Large intestine (tissue), 12 donors: Measurements from ENCODE around the gene RGS16. TPM values are rescaled to one million over a fixed set of nuclear protein-coding genes. Genes with fewer than 3 reads are reported as not detected.
A peak's percentile ranks its signal among the peaks of the same experiment; 100 is the strongest.

ENCODE experiments used
- DNase-seq, 2 donors: peaks; one replicate each; pipeline versions ENCODE4 v3.0.0 to v3.0.0-alpha.2; 2013
- H3K27ac ChIP-seq: one replicate; pipeline ENCODE4 v1.5.1; 2013; ENCODE audit warnings: low read length
- H3K27me3 ChIP-seq: 2 replicates; pipeline ENCODE4 v1.6.1; 2013; ENCODE audit warnings: low read length; ENCODE audit not compliant: control insufficient read depth, insufficient read depth
- H3K36me3 ChIP-seq: 2 replicates; pipeline ENCODE4 v1.6.1; 2013; ENCODE audit warnings: low read length; ENCODE audit not compliant: control insufficient read depth, insufficient read depth
- H3K4me1 ChIP-seq: one replicate; pipeline ENCODE4 v1.6.1; 2013; ENCODE audit warnings: low read length; ENCODE audit not compliant: control insufficient read depth, insufficient read depth
- H3K4me3 ChIP-seq: one replicate; pipeline ENCODE4 v1.5.1; 2013; ENCODE audit warnings: low read length
- H3K9me3 ChIP-seq: one replicate; pipeline ENCODE4 v1.6.1; 2013; ENCODE audit warnings: mild to moderate bottlenecking, low read depth, low read length, moderate library complexity; ENCODE audit not compliant: control insufficient read depth
- WGBS: methylation state at CpG from one replicate; pipeline ENCODE4 v1.1.5; 2013; ENCODE audit warnings: low lambda C conversion rate; ENCODE audit not compliant: insufficient coverage; 5-methylcytosine and 5-hydroxymethylcytosine counted together
- long read RNA-seq, 11 donors: transcript quantifications; one replicate each; lab custom pipeline, GENCODE V29; 2026
- polyA plus RNA-seq: library from polyadenylated mRNA; unstranded; fragments of 120-200 nt; gene quantifications from one replicate; pipeline ENCODE4 v1.2.1, GENCODE V29; 2013

RGS16 gene
- polyA plus RNA-seq: 2.3 TPM
- long read RNA-seq, donor 1: 0 reads
- long read RNA-seq, donor 2, partial matches to known transcripts: 0 of 1 reads
- long read RNA-seq, donor 2, other reads (novel, unspliced or antisense): 0 of 1 reads
- long read RNA-seq, donor 3: 0 reads
- long read RNA-seq, donor 4: 0 reads
- long read RNA-seq, donor 5: 0 reads
- long read RNA-seq, donor 6, partial matches to known transcripts: 0 of 1 reads
- long read RNA-seq, donor 6, other reads (novel, unspliced or antisense): 0 of 1 reads
- long read RNA-seq, donor 7, partial matches to known transcripts: 0 of 2 reads
- long read RNA-seq, donor 7, other reads (novel, unspliced or antisense): 0 of 2 reads
- long read RNA-seq, donor 8, partial matches to known transcripts: 0 of 1 reads
- long read RNA-seq, donor 8, other reads (novel, unspliced or antisense): 0 of 1 reads
- long read RNA-seq, donor 9, partial matches to known transcripts: 0 of 1 reads
- long read RNA-seq, donor 9, other reads (novel, unspliced or antisense): 0 of 1 reads
- long read RNA-seq, donor 10, partial matches to known transcripts: 0 of 1 reads
- long read RNA-seq, donor 10, other reads (novel, unspliced or antisense): 0 of 1 reads
- long read RNA-seq, donor 11, partial matches to known transcripts: 0 of 2 reads
- long read RNA-seq, donor 11, other reads (novel, unspliced or antisense): 0 of 2 reads

- H3K36me3 ChIP-seq: no peaks in the 10 kb centered on the region
- H3K4me3 ChIP-seq: peak within 1 kb of the TSS; percentile 36
- peak; percentile 79 to 90 for DNase-seq
- no peaks in the 10 kb centered on the region for H3K9me3 ChIP-seq
- no CpG with 5 or more reads among the region's 44 CpGs for WGBS
- H3K27ac ChIP-seq: no peak within 1 kb of the TSS
- H3K27me3 ChIP-seq: peaks cover 39% of the 10 kb centered on the region
- peaks cover 11% of the 10 kb centered on the region for H3K4me1 ChIP-seq
Measured at GRCh38 chr1:182604175-182605164, at the start of gene RGS16. TSS of gene RGS16 (minus strand) at chr1:182604389. CDS start at chr1:182604259, 130 bp downstream.

- no peaks in the 10 kb centered on the region for H3K9me3 ChIP-seq
- H3K27me3 ChIP-seq: peaks cover 2% of the 10 kb centered on the region
- no peak overlapping the region for H3K4me3 ChIP-seq
- no peaks in the 10 kb centered on the region for H3K36me3 ChIP-seq
- DNase-seq: no peak
- no peak overlapping the region for H3K27ac ChIP-seq
- WGBS: no CpG with 5 or more reads among the region's 2 CpGs
- no peaks in the 10 kb centered on the region for H3K4me1 ChIP-seq
Measured at GRCh38 chr1:182653986-182654385, 49.8 kb upstream of the RGS16 start.

GRCh38 chr1:182652933-182653332, 48.7 kb upstream of the RGS16 start:
- H3K36me3 ChIP-seq: no peaks in the 10 kb centered on the region
- peaks cover 2% of the 10 kb centered on the region for H3K27me3 ChIP-seq
- no peaks in the 10 kb centered on the region for H3K4me1 ChIP-seq
- H3K9me3 ChIP-seq: no peaks in the 10 kb centered on the region
- WGBS: no CpG with 5 or more reads among the region's 3 CpGs
- H3K27ac ChIP-seq: no peak overlapping the region
- H3K4me3 ChIP-seq: no peak overlapping the region
- no peak for DNase-seq

GRCh38 chr1:182651339-182651724, 47.1 kb upstream of the RGS16 start:
- Histone ChIP-seq H3K27ac (no peak overlapping the region), H3K36me3 (no peaks in the 10 kb centered on the region), H3K4me3 (no peak overlapping the region), H3K4me1 (no peaks in the 10 kb centered on the region), H3K9me3 (no peaks in the 10 kb centered on the region), H3K27me3 (peaks cover 2% of the 10 kb centered on the region)
- DNase-seq: no peak
- WGBS: no CpG with 5 or more reads among the region's 3 CpGs

- Histone ChIP-seq H3K4me3 (no peak overlapping the region), H3K36me3 (no peaks in the 10 kb centered on the region), H3K27me3 (peaks cover 2% of the 10 kb centered on the region), H3K4me1 (no peaks in the 10 kb centered on the region), H3K9me3 (no peaks in the 10 kb centered on the region), H3K27ac (no peak overlapping the region)
- WGBS: 89% methylated on average over 3 of the region's 6 CpGs
- no peak for DNase-seq
Measured at GRCh38 chr1:182650678-182651338, 46.6 kb upstream of the RGS16 start.

- no peaks in the 10 kb centered on the region for H3K9me3 ChIP-seq
- no peak overlapping the region for H3K27ac ChIP-seq
- H3K27me3 ChIP-seq: peaks cover 2% of the 10 kb centered on the region
- no peak overlapping the region for H3K4me3 ChIP-seq
- WGBS: no CpG with 5 or more reads among the region's 7 CpGs
- DNase-seq: no peak
- H3K4me1 ChIP-seq: no peaks in the 10 kb centered on the region
- H3K36me3 ChIP-seq: no peaks in the 10 kb centered on the region
Measured at GRCh38 chr1:182649041-182649440, 44.9 kb upstream of the RGS16 start.

- DNase-seq: no peak
- Histone ChIP-seq H3K4me1 (no peaks in the 10 kb centered on the region), H3K27me3 (peaks cover 1% of the 10 kb centered on the region), H3K4me3 (no peak overlapping the region), H3K27ac (no peak overlapping the region), H3K9me3 (no peaks in the 10 kb centered on the region), H3K36me3 (no peaks in the 10 kb centered on the region)
- no CpG with 5 or more reads among the region's 2 CpGs for WGBS
Measured at GRCh38 chr1:182646739-182647138, 42.5 kb upstream of the RGS16 start.

GRCh38 chr1:182644886-182645285, 40.7 kb upstream of the RGS16 start:
- WGBS: no CpG with 5 or more reads among the region's 4 CpGs
- H3K36me3 ChIP-seq: no peaks in the 10 kb centered on the region
- H3K27ac ChIP-seq: no peak overlapping the region
- no peak for DNase-seq
- H3K4me3 ChIP-seq: no peak overlapping the region
- no peaks in the 10 kb centered on the region for H3K9me3 ChIP-seq
- H3K27me3 ChIP-seq: no peaks in the 10 kb centered on the region
- H3K4me1 ChIP-seq: no peaks in the 10 kb centered on the region

- no peaks in the 10 kb centered on the region for H3K27me3 ChIP-seq
- no peaks in the 10 kb centered on the region for H3K4me1 ChIP-seq
- no peaks in the 10 kb centered on the region for H3K36me3 ChIP-seq
- no peaks in the 10 kb centered on the region for H3K9me3 ChIP-seq
- H3K4me3 ChIP-seq: no peak overlapping the region
- WGBS: no CpG with 5 or more reads among the region's 3 CpGs
- DNase-seq: no peak
- no peak overlapping the region for H3K27ac ChIP-seq
Measured at GRCh38 chr1:182643699-182644098, 39.5 kb upstream of the RGS16 start.
